HEK293T (cell line): ENCODE data around the gene GAK.

Experiments used
- FOXA1 ChIP-seq: fragments of 450-650 bp; IDR thresholded peaks from 2 replicates; pipeline ENCODE4 v1.6.1; 2016; ENCODE audit warnings: mild to moderate bottlenecking
- FOXK2 ChIP-seq: fragments of 450-650 bp; IDR thresholded peaks from 2 replicates; pipeline ENCODE4 v1.6.1; 2016; ENCODE audit warnings: mild to moderate bottlenecking
- FOXM1 ChIP-seq: fragments of 450-650 bp; IDR thresholded peaks from 2 replicates; pipeline ENCODE4 v1.6.1; 2017; ENCODE audit warnings: mild to moderate bottlenecking, borderline replicate concordance
- HDGF ChIP-seq: fragments of 450-650 bp; IDR thresholded peaks from 2 replicates; pipeline ENCODE4 v1.6.1; 2017; ENCODE audit warnings: antibody characterized with exemption, borderline replicate concordance
- L3MBTL2 ChIP-seq: fragments of 450-650 bp; conservative IDR thresholded peaks from 2 replicates; pipeline ENCODE4 v1.6.1; 2016; ENCODE audit warnings: mild to moderate bottlenecking
- SP1 ChIP-seq: fragments of 450-650 bp; IDR thresholded peaks from 2 replicates; pipeline ENCODE4 v1.6.1; 2017
- ZNF384 ChIP-seq: fragments of 450-650 bp; IDR thresholded peaks from 2 replicates; pipeline ENCODE4 v1.6.1; 2016
- TF ChIP-seq, protein P1 (sequence below): fragments of 450-650 bp; IDR thresholded peaks from 2 replicates; pipeline ENCODE4 v1.6.1; 2016

DNA sequence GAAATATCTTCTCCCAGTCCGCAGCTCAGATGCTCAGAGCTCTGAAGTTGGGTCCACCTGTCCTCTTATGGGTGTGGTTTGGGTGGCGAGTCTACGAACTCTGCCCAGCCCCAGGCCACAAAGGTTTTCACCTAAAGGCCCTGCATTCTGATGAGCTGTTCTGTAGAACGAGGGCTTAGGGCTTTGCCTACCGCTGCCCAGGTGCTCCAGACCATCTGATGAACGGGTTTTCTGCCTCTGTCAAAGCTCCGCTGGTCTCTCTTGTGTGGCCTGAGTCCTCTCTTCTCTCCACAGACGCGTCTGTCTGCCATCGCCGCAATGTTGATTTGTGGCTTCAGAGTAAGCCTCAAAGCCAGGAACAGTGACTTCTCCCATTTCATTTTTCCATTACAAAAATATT lies 77.8 kb downstream of the GAK start:
- TF ChIP-seq L3MBTL2 (no peak), FOXA1 (no peak), SP1 (no peak), HDGF (no peak), ZNF384 (no peak), FOXM1 (no peak), FOXK2 (no peak)
- TF ChIP-seq, protein P1, sequence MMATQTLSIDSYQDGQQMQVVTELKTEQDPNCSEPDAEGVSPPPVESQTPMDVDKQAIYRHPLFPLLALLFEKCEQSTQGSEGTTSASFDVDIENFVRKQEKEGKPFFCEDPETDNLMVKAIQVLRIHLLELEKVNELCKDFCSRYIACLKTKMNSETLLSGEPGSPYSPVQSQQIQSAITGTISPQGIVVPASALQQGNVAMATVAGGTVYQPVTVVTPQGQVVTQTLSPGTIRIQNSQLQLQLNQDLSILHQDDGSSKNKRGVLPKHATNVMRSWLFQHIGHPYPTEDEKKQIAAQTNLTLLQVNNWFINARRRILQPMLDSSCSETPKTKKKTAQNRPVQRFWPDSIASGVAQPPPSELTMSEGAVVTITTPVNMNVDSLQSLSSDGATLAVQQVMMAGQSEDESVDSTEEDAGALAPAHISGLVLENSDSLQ = no peak
